Stomach smooth muscle (tissue), 2 donors: ENCODE measurements around the gene STK40.

Experiments
- H3K27ac ChIP-seq: one replicate; pipeline ENCODE4 v1.7.0; 2013; ENCODE audit warnings: mild to moderate bottlenecking, low read length, inconsistent platforms
- H3K27me3 ChIP-seq, 2 donors: one replicate each; pipeline ENCODE4 v1.7.0; 2013; ENCODE audit warnings: low read length in 2 of 2; ENCODE audit not compliant: insufficient read depth in 2 of 2, control insufficient read depth in 1 of 2
- H3K36me3 ChIP-seq, 2 donors: one replicate each; pipeline ENCODE4 v1.7.0; 2013; ENCODE audit warnings: low read length in 2 of 2; ENCODE audit not compliant: control insufficient read depth in 2 of 2, insufficient read depth in 2 of 2
- H3K4me1 ChIP-seq: one replicate; pipeline ENCODE4 v1.7.0; 2013; ENCODE audit warnings: low read length; ENCODE audit not compliant: control insufficient read depth, insufficient read depth
- H3K4me3 ChIP-seq, 2 donors: one replicate each; pipeline ENCODE4 v1.7.0; 2013; ENCODE audit warnings: low read length in 2 of 2
- H3K9ac ChIP-seq, 2 donors: one replicate each; pipeline ENCODE4 v1.7.0; 2013; ENCODE audit warnings: low read length in 2 of 2, mild to moderate bottlenecking in 1 of 2
- H3K9me3 ChIP-seq, 2 donors: one replicate each; pipeline ENCODE4 v1.7.0; 2013; ENCODE audit warnings: low read length in 2 of 2; ENCODE audit not compliant: control insufficient read depth in 2 of 2
- donor health status: healthy.
- donor health status: Pancreatic carcinoma.

Gene STK40

DNA sequence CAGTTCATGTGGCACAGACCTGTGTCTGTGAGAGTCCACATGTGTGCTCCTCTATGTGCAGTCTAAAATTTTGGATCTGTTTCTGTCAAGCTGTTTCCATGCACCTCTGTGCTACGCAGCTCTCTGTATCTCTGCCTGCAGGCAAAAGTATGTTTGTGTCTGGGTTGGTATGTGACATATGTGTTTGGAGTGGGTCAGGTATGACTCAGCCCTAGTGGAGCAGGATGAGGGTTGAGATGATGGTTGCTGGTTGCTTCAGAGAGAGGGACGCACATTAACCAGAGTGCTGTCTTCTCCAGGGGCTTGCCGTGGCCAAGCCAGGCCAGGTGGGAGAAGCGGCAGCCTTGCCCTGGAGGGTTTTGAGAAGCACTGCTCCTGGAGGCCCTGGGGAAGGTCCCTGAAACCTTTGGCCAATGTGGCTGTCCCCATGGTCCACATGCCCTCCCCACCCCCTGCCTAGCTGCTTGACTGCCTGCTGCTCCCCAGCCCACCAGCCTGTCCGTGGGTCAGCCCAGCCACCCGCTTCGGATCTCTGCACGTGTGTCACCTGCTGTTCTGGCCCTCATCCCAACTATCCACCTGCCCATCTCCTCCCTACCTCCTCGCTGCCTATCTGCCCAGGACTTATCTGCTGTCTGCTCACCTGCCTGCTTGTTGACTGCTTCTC, 58.2 kb downstream of the STK40 start:
- peaks cover 10% of the 10 kb centered on the region for H3K4me1 ChIP-seq
- H3K9ac ChIP-seq, result no peak overlapping the region

DNA sequence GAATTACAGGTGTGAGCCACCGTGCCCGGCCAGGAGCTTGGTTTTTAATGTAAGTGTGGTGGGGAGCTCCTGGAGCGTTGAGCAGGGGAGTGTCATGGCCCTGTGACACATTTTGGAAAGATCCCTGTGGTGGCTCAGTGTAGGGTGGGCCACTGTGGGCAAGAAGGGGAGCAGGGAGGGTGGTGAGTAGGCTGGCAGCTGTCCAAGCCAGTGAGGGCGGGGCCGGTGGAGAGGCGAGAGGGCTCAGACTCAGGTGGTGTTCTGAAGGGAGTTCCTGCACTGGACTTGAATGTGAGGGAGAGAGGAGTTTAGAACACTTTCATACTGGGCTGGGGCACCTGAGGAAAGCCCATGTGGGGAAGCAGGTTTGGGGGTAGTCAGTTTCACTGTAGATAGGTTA, 59.2 kb downstream of the STK40 start:
- Histone ChIP-seq H3K27me3 (no peaks in the 10 kb centered on the region), H3K4me1 (peaks cover 19% of the 10 kb centered on the region), H3K27ac (no peak overlapping the region)

More for the DNA sequence above, 58.2 kb downstream of the STK40 start:
- Histone ChIP-seq H3K9me3 (no peaks in the 10 kb centered on the region), H3K27me3 (no peaks in the 10 kb centered on the region), H3K4me3 (no peak overlapping the region), H3K27ac (no peak overlapping the region), H3K36me3 (no peaks in the 10 kb centered on the region)

GRCh38 chr1:36324353-36324703, 61.4 kb downstream of the STK40 start:
- Histone ChIP-seq H3K27ac (peak overlapping the region; percentile 37), H3K4me1 (peaks cover 29% of the 10 kb centered on the region), H3K9me3 (no peaks in the 10 kb centered on the region), H3K9ac (peak overlapping the region in 1 of 2 donors; percentile 76), H3K4me3 (peak overlapping the region in 1 of 2 donors; percentile 77), H3K36me3 (no peaks in the 10 kb centered on the region), H3K27me3 (no peaks in the 10 kb centered on the region)

More for the DNA sequence above, 59.2 kb downstream of the STK40 start:
- Histone ChIP-seq H3K9ac (no peak overlapping the region), H3K36me3 (no peaks in the 10 kb centered on the region), H3K4me3 (no peak overlapping the region), H3K9me3 (no peaks in the 10 kb centered on the region)

DNA sequence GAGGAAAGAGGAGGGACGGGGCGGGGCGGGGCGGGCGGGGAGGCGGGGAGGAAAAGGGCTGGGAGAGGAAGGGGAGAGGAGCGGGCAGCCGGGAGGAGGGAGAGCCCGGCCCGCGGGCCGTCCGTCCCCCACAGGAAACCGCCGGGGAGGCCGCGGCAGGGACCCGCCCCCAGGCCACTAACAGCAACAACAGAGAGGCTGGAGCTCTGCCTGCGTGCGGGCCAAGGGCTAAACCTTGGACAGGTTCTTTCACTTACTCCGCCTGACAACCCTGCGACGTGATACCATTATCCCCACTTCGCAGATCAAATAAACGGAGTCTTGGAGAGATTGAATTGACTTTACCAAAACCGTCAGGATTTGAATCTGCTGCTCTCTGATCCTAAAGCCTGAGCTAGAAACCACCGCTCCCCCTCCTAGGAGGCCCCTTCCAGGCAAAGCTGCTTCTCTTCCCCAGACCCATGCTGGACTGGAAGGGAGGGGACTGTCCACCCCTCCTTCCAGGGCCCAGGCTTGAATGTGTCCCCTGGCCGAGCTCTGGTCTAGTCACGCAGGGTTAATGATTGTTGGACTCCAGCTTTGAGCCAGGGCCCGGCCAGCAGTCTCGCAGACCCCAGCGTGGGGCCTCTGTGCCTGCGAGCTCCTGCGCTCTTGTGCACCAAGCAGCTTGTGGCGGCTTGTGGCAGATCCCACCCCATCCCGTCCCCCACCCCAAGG, 61.9 kb downstream of the STK40 start, which contains the start of gene EVA1B:
EVA1B (minus strand) TSS at position 10 of the 717 bp plus-strand sequence. CDS start 608 bp downstream, outside the sequence.
- Histone ChIP-seq H3K27ac (peak within 1 kb of the TSS; percentile 70), H3K4me3 (peak within 1 kb of the TSS; percentile 72 to 77), H3K9ac (peak within 1 kb of the TSS; percentile 76), H3K4me1 (peaks cover 29% of the 10 kb centered on the region), H3K9me3 (no peaks in the 10 kb centered on the region), H3K27me3 (no peaks in the 10 kb centered on the region), H3K36me3 (no peaks in the 10 kb centered on the region)

GRCh38 chr1:36322786-36323635, 62.7 kb downstream of the STK40 start:
- no peaks in the 10 kb centered on the region for H3K27me3 ChIP-seq
- H3K9ac ChIP-seq, result peak overlapping the region; percentile 59 to 60
- H3K9me3 ChIP-seq, result no peaks in the 10 kb centered on the region
- H3K36me3 ChIP-seq, result no peaks in the 10 kb centered on the region
- peaks cover 29% of the 10 kb centered on the region for H3K4me1 ChIP-seq
- peak overlapping the region; percentile 70 for H3K27ac ChIP-seq
- peak overlapping the region; percentile 60 to 77 for H3K4me3 ChIP-seq

DNA sequence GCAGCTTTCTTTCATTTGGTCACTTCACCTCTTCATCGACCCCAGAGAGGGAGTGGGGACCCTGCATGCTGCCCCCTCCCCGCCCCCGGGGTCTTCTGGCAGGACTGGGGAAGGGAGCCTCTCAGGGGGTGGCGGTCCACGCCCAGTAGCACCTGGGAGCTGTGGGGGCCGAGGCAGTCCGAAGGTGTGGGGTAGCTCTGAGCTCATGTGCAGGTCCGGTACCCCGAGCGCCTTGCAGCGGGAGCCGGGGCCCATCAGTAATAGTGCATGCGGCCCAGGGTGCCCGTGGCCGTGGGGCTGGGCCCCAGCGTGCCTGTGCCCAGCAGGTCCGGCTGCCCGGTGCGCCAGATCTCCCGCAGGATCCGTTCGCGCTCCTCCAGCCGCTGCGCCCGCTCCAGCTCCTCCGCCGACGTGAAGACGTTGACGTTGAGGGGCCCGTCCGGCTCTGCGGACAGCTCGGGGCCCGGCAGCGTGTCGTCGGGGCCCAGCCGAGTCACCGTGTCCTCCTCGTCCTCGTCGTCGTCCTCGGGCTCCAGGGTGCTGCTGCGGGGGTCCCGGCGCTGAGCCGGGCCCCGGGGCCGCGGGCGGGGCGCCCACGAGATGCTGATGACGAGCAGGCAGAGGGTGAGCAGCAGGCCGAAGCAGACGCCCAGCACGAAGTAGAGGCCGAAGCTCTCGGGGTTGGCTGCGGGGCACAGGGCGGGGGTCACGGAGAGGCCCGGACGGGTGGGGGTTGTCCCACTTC, 63.5 kb downstream of the STK40 start:
- Histone ChIP-seq H3K4me3 (peak overlapping the region in 1 of 2 donors; percentile 77), H3K9ac (no peak overlapping the region), H3K27ac (peak overlapping the region; percentile 70)

GRCh38 chr1:36321119-36321951, 64.4 kb downstream of the STK40 start:
- no peaks in the 10 kb centered on the region for H3K36me3 ChIP-seq

More for the DNA sequence above, 63.5 kb downstream of the STK40 start:
- peaks cover 29% of the 10 kb centered on the region for H3K4me1 ChIP-seq
- no peaks in the 10 kb centered on the region for H3K9me3 ChIP-seq
- no peaks in the 10 kb centered on the region for H3K36me3 ChIP-seq
- H3K27me3 ChIP-seq, result no peaks in the 10 kb centered on the region

GRCh38 chr1:36320767-36321118, 65.0 kb downstream of the STK40 start:
- no peak overlapping the region for H3K27ac ChIP-seq
- H3K27me3 ChIP-seq, result no peaks in the 10 kb centered on the region
- H3K4me1 ChIP-seq, result peaks cover 29% of the 10 kb centered on the region
- no peaks in the 10 kb centered on the region for H3K36me3 ChIP-seq
- H3K9ac ChIP-seq, result no peak overlapping the region
- no peaks in the 10 kb centered on the region for H3K9me3 ChIP-seq
- H3K4me3 ChIP-seq, result peak overlapping the region; percentile 51 to 77

More at GRCh38 chr1:36321119-36321951, 64.4 kb downstream of the STK40 start:
- peak overlapping the region; percentile 51 to 77 for H3K4me3 ChIP-seq
- no peak overlapping the region for H3K9ac ChIP-seq
- H3K4me1 ChIP-seq, result peaks cover 29% of the 10 kb centered on the region
- H3K9me3 ChIP-seq, result no peaks in the 10 kb centered on the region
- no peak overlapping the region for H3K27ac ChIP-seq
- no peaks in the 10 kb centered on the region for H3K27me3 ChIP-seq

DNA sequence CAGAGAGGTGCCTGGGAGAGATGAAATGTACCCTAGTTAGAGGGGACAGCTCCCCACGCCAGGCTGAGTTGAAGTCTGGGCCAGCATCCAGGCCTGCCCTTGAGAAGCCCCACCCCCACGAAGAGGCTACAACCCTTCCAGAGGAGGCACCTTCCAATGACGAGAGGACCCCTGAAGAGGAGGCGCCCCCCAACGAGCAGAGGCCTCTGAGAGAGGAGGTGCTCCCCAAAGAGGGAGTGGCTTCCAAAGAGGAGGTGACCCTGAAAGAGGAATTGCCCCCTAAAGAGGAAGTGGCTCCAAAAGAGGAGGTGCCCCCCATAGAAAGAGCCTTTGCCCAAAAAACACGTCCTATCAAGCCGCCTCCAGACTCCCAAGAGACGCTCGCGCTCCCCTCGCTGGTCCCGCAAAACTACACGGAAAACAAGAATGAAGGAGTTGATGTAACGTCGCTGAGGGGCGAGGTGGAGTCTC, 65.4 kb downstream of the STK40 start:
- no peak overlapping the region for H3K27ac ChIP-seq
- peaks cover 29% of the 10 kb centered on the region for H3K4me1 ChIP-seq
- H3K4me3 ChIP-seq, result peak overlapping the region; percentile 51 to 77
- H3K9me3 ChIP-seq, result no peaks in the 10 kb centered on the region
- H3K27me3 ChIP-seq, result no peaks in the 10 kb centered on the region
- no peak overlapping the region for H3K9ac ChIP-seq
- no peaks in the 10 kb centered on the region for H3K36me3 ChIP-seq
